PC-3 (cell line): ENCODE results near the gene ZACN.

Experiments used
- CTCF ChIP-seq: fragments of 300-600 bp; sonication (generic); conservative IDR thresholded peaks from 2 replicates; pipeline ENCODE4 v1.5.1; 2017; ENCODE audit warnings: antibody characterized with exemption, low read depth, mild to moderate bottlenecking, low read length
- EZH2 ChIP-seq: fragments of 300-600 bp; sonication (generic); IDR thresholded peaks from one replicate; pipeline ENCODE4 v1.6.1; 2017; ENCODE audit warnings: antibody characterized with exemption, mild to moderate bottlenecking, low read length; ENCODE audit not compliant: unreplicated experiment
- EZH2phosphoT487 ChIP-seq: fragments of 300-600 bp; sonication (generic); IDR thresholded peaks from 2 replicates; pipeline ENCODE4 v1.6.1; 2018; ENCODE audit warnings: mild to moderate bottlenecking, antibody characterized with exemption, low read length, borderline replicate concordance

GRCh38 chr17:76086384-76086783 lies 7.4 kb downstream of the ZACN start:
- TF ChIP-seq CTCF (no peak), EZH2 (no peak), EZH2phosphoT487 (no peak)
